HepG2 (cell line): Measurements from ENCODE around the gene REPIN1. TPM values are rescaled to one million over a fixed set of nuclear protein-coding genes. Genes with fewer than 3 reads are reported as not detected.

Experiments
- BORCS8-MEF2B ChIP-seq: sonication (generic); formaldehyde crosslinking; IDR thresholded peaks from 2 replicates; pipeline ENCODE4 v1.8.0; 2022; ENCODE audit warnings: mild to moderate bottlenecking, missing genetic modification reagents
- CBX1 ChIP-seq: IDR thresholded peaks from one replicate; pipeline ENCODE4 v1.6.1; 2016; ENCODE audit warnings: antibody characterized with exemption, low read depth
- CREBL2 ChIP-seq: sonication (generic); formaldehyde crosslinking; IDR thresholded peaks from 2 replicates; pipeline ENCODE4 v1.8.1; 2023; ENCODE audit warnings: missing genetic modification reagents, mild to moderate bottlenecking, borderline replicate concordance
- FOXA3 ChIP-seq: IDR thresholded peaks from 2 replicates; pipeline ENCODE4 v1.6.1; 2016; ENCODE audit warnings: missing genetic modification reagents, missing compliant biosample characterization
- IRF2 ChIP-seq: IDR thresholded peaks from 2 replicates; pipeline ENCODE4 v1.6.1; 2018; ENCODE audit warnings: missing genetic modification reagents, missing compliant biosample characterization
- NR1H2 ChIP-seq: sonication (generic); formaldehyde crosslinking; IDR thresholded peaks from 2 replicates; pipeline ENCODE4 v1.8.1; 2022; ENCODE audit warnings: low read depth, missing genetic modification reagents, borderline replicate concordance
- POLR2A ChIP-seq, 2 experiments: IDR thresholded peaks; 2 replicates each; pipeline ENCODE4 v1.6.1; 2011; ENCODE audit warnings: low read depth in 2 of 2, low read length in 2 of 2, mild to moderate bottlenecking in 1 of 2, moderate library complexity in 1 of 2; ENCODE audit not compliant: insufficient read depth in 1 of 2
- SALL2 ChIP-seq: sonication (generic); formaldehyde crosslinking; IDR thresholded peaks from 2 replicates; pipeline ENCODE4 v1.8.1; 2023; ENCODE audit warnings: mild to moderate bottlenecking, missing genetic modification reagents, inconsistent platforms
- SETDB1 ChIP-seq: sonication (generic); formaldehyde crosslinking; IDR thresholded peaks from 2 replicates; pipeline ENCODE4 v1.5.1; 2020; ENCODE audit warnings: missing genetic modification reagents, mild to moderate bottlenecking, borderline replicate concordance
- SOX6 ChIP-seq, 2 experiments: fragments of 450-650 bp in 1 of 2; sonication (generic) in 1 of 2; formaldehyde crosslinking in 1 of 2; IDR thresholded peaks; 2 replicates each; pipeline versions ENCODE4 v1.4.0 to v1.6.1; 2017 to 2020; ENCODE audit warnings: antibody characterized with exemption in 1 of 2, mild to moderate bottlenecking in 1 of 2, missing genetic modification reagents in 1 of 2
- SUZ12 ChIP-seq: fragments of 150-350 bp; IDR thresholded peaks from 2 replicates; pipeline ENCODE4 v1.6.1; 2014; ENCODE audit warnings: low read depth, low read length
- U2AF2 ChIP-seq: fragments of 200-400 bp; formaldehyde crosslinking; IDR thresholded peaks from 2 replicates; pipeline ENCODE4 v1.6.1; 2017; ENCODE audit warnings: low read depth, mild to moderate bottlenecking, low read length
- ZBTB3 ChIP-seq: sonication (generic); formaldehyde crosslinking; IDR thresholded peaks from 2 replicates; pipeline ENCODE4 v1.4.0; 2020; ENCODE audit warnings: low read depth, mild to moderate bottlenecking, moderate library complexity, missing genetic modification reagents, borderline replicate concordance
- ZNF333 ChIP-seq: sonication (generic); formaldehyde crosslinking; IDR thresholded peaks from 2 replicates; pipeline ENCODE4 v1.4.0; 2020; ENCODE audit warnings: mild to moderate bottlenecking, missing genetic modification reagents, borderline replicate concordance
- ZNF362 ChIP-seq: sonication (generic); formaldehyde crosslinking; IDR thresholded peaks from 2 replicates; pipeline ENCODE4 v1.4.0; 2020; ENCODE audit warnings: missing genetic modification reagents, mild to moderate bottlenecking, borderline replicate concordance
- ZNF382 ChIP-seq: sonication (generic); formaldehyde crosslinking; IDR thresholded peaks from 2 replicates; pipeline ENCODE4 v1.5.0; 2020; ENCODE audit warnings: missing genetic modification reagents, mild to moderate bottlenecking, borderline replicate concordance
- ZNF441 ChIP-seq: sonication (generic); formaldehyde crosslinking; IDR thresholded peaks from 2 replicates; pipeline ENCODE4 v1.7.0; 2021; ENCODE audit warnings: missing genetic modification reagents, borderline replicate concordance
- ZNF496 ChIP-seq: sonication (generic); formaldehyde crosslinking; IDR thresholded peaks from 2 replicates; pipeline ENCODE4 v1.8.1; 2023; ENCODE audit warnings: mild to moderate bottlenecking, moderate library complexity, missing genetic modification reagents; ENCODE audit not compliant: insufficient replicate concordance
- ZNF660 ChIP-seq: sonication (generic); formaldehyde crosslinking; IDR thresholded peaks from 2 replicates; pipeline ENCODE4 v1.5.1; 2020; ENCODE audit warnings: mild to moderate bottlenecking, low read depth, missing genetic modification reagents, borderline replicate concordance
- ZNF713 ChIP-seq: sonication (generic); formaldehyde crosslinking; IDR thresholded peaks from 2 replicates; pipeline ENCODE4 v1.4.0; 2020; ENCODE audit warnings: mild to moderate bottlenecking, missing genetic modification reagents
- ZNF770 ChIP-seq: sonication (generic); formaldehyde crosslinking; IDR thresholded peaks from 2 replicates; pipeline ENCODE4 v1.5.0; 2020; ENCODE audit warnings: mild to moderate bottlenecking, missing genetic modification reagents
- ZSCAN20 ChIP-seq: sonication (generic); formaldehyde crosslinking; IDR thresholded peaks from 2 replicates; pipeline ENCODE4 v1.4.0; 2020; ENCODE audit warnings: missing genetic modification reagents, mild to moderate bottlenecking, borderline replicate concordance
- polyA plus RNA-seq, 8 experiments: library from polyadenylated mRNA; depleted of rRNA in 3 of 8; stranded (reverse) in 7 of 8; unstranded in 1 of 8; fragments of >200 nt; fragmentation: Illumina TruSeq in 4 of 8; extraction: Trizol in 4 of 8; gene quantifications; 2 replicates each; pipeline versions ENCODE4 v1.2.1 to v1.2.3, GENCODE V29; 2011 to 2016; ENCODE audit warnings: low read depth in 4 of 8, missing spikeins in 1 of 8, mixed read lengths in 1 of 8; ENCODE audit not compliant: insufficient read depth in 1 of 8
- total RNA-seq, 5 experiments: library from RNA; depleted of rRNA; stranded (reverse); fragments of >200 nt; fragmentation: Illumina TruSeq; extraction: Trizol; gene quantifications; 2 replicates each; pipeline ENCODE4 v1.2.3, GENCODE V29; 2016; ENCODE audit warnings: low read depth in 1 of 5
- TF ChIP-seq, protein P1 (sequence below): sonication (generic); formaldehyde crosslinking; conservative IDR thresholded peaks from 2 replicates; pipeline ENCODE4 v1.8.0; 2022; ENCODE audit warnings: low read depth, missing genetic modification reagents

The REPIN1 gene
- total and polyA plus RNA-seq, 2 of the 13 experiments (the other 11 are each of a cell fraction or from before 2014, with no cell fraction given) = 69.9 to 108 TPM

- TF ChIP-seq ZNF770 (CRISPR knock-in tag) = peak; percentile 72
- peak; percentile 65 to 69 for TF ChIP-seq POLR2A (IDR thresholded peaks at IDR 0.05; ENCODE audit: insufficient read depth in 1 of 2, low read depth in 2 of 2, low read length in 2 of 2)
- no peak for TF ChIP-seq SUZ12
- TF ChIP-seq CBX1 = peak; percentile 30
- TF ChIP-seq SALL2 = peak; percentile 44; the same call in 1 of the 2 replicates
- TF ChIP-seq ZNF382 (CRISPR knock-in tag) = no peak
- no peak for TF ChIP-seq ZNF713 (CRISPR knock-in tag)
- no peak for TF ChIP-seq ZNF496
- no peak for TF ChIP-seq SOX6 (IDR thresholded peaks at IDR 0.05)
- peak; percentile 20; the same call in 1 of the 2 replicates for TF ChIP-seq SOX6 (CRISPR knock-in tag; IDR thresholded peaks at IDR 0.05)
- no peak for TF ChIP-seq IRF2 (CRISPR knock-in tag)
- peak; percentile 85; the same call in 1 of the 2 replicates for TF ChIP-seq ZNF333 (CRISPR knock-in tag)
- no peak for TF ChIP-seq SETDB1 (CRISPR knock-in tag)
- 0 out of 2 replicates have a peak, but pooled peaks have one; percentile 67 for TF ChIP-seq ZBTB3 (CRISPR knock-in tag)
- TF ChIP-seq NR1H2 (CRISPR knock-in tag) = no peak
- 0 out of 2 replicates have a peak, but pooled peaks have one; percentile 26 for TF ChIP-seq U2AF2
- peak; percentile 22; the same call in 1 of the 2 replicates for TF ChIP-seq BORCS8-MEF2B (CRISPR knock-in tag)
- TF ChIP-seq ZSCAN20 (CRISPR knock-in tag) = no peak
- TF ChIP-seq ZNF660 = no peak
- TF ChIP-seq CREBL2 (CRISPR knock-in tag) = no peak
- TF ChIP-seq ZNF441 (CRISPR knock-in tag) = no peak
- TF ChIP-seq ZNF362 (CRISPR knock-in tag) = 0 out of 2 replicates have a peak, but pooled peaks have one; percentile 33
- TF ChIP-seq, protein P1, sequence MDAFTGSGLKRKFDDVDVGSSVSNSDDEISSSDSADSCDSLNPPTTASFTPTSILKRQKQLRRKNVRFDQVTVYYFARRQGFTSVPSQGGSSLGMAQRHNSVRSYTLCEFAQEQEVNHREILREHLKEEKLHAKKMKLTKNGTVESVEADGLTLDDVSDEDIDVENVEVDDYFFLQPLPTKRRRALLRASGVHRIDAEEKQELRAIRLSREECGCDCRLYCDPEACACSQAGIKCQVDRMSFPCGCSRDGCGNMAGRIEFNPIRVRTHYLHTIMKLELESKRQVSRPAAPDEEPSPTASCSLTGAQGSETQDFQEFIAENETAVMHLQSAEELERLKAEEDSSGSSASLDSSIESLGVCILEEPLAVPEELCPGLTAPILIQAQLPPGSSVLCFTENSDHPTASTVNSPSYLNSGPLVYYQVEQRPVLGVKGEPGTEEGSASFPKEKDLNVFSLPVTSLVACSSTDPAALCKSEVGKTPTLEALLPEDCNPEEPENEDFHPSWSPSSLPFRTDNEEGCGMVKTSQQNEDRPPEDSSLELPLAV (CRISPR knock-in tag) = no peak
- peak; percentile 35; the same call in 1 of the 2 replicates for TF ChIP-seq FOXA3 (CRISPR knock-in tag)
These were observed 36.4 kb downstream of the REPIN1 start (continued) for GRCh38 chr7:150404805-150405583.
